Left renal pelvis (tissue), 4 donors: ENCODE results near the gene MYOZ1. TPM values are rescaled to one million over a fixed set of nuclear protein-coding genes. Genes with fewer than 3 reads are reported as not detected.
"Not testable (repeated sequence)": the region's sequence is repeated elsewhere in the genome, so short reads cannot be mapped to it uniquely, and the experiment has no call there.

Experiments
- DNase-seq, 4 donors: peaks; one replicate each; pipeline ENCODE4 v3.0.0-alpha.2; 2013; ENCODE audit warnings: low read depth in 4 of 4, low spot score in 3 of 4
- polyA plus RNA-seq, 4 donors: library from polyadenylated mRNA; unstranded; fragments of 120-200 nt; gene quantifications; one replicate each; pipeline ENCODE4 v1.2.1, GENCODE V29; 2013; ENCODE audit not compliant: insufficient read length in 4 of 4

Gene MYOZ1
- polyA plus RNA-seq, 4 donors = 1.4 to 5.8 (median 4.5) TPM

DNA sequence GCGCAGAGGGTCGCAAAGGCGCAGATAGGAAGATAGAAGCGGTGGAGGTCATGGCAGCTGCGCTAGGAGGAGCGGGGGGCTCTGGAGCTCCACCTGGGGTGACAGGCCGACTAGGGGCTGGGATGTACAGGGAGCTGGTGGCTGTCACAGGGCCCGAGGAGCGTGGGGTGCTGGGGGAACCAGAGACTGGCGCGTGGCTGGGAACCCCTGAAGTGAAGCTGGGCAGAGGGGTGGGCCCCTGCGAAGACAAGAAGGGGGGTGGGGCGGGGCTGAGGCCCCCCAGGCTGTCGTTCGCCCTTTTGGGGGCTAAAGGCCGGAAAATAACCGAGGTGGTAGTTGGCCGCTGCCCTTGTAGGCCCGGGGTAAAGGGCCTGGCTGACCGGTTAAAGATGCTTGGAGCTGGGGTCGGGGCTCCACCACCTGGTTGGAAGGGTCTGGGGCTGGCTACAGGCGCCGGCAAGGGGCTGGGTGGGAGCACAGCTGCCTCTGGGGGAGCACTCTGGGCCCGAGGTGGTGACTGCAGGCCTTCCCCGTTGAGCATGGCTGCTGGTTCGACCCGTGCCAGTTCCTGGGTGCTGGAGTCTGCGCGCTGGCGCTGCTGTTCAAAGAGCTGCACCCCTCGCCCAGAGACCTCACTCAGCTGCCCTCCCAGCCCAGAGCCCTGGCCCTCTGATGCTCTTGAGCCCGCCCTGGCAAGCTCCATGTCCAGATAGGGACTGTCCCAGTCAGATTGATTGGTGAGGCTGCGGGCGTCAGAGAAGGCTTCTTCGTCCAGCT lies 6.8 kb upstream of the MYOZ1 start:
- no peak for DNase-seq

DNA sequence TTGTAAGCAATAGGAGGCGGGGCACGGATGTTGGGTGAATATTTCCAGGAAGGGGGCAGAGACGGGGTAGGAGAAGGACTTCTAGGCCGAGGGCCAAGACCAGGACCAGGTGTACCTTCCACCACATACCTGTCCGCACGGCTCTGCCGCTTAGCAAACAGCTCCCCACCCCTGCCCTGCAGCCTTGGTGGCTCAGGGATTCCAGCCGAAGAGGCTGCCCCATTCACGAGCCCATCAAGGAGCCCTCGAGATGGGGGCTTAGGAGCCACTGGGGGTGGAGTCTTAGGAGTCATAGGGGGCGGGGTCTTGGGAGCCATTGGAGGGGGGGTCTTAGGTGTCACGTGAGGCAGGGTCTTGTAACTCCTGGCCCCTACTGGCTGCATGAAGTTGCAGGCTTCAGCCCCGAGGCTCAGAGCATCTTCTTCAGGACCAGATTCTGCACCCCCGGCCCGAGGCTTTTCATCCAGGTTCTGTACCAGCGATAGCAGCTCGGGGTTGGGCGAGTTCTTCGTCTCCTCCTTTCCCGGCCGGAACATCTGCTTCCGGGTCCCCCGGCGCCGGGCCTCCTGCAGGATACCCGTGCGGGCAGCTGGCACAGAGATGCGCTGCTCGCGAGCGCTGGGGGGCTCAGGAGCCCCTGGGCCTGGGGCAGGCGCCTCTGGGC lies 6.1 kb upstream of the MYOZ1 start:
- peak in 2 of 4 donors; percentile 59 to 62 for DNase-seq

DNA sequence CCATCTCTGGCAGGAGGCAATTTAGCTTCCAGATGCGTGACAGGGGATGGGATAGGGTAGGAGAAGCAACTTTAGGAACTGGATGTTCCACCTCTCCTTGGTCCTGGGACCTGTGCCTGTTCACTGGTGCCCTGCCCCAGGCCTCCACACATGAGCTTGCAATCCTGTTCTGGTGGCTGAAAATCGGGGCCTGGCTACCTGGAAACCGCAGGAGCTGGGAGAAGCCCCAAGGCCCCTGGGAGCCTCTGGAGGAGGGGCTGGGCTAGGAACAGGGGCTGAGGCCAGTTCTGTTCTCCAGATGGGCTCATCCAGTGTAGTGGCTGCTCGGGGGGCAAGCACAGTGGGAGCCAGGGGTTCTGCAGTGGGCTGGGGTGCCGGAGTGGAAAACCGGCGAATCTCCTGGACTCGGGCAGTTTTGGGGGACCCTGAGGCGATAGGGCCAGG lies 5.3 kb upstream of the MYOZ1 start:
- no peak for DNase-seq

DNA sequence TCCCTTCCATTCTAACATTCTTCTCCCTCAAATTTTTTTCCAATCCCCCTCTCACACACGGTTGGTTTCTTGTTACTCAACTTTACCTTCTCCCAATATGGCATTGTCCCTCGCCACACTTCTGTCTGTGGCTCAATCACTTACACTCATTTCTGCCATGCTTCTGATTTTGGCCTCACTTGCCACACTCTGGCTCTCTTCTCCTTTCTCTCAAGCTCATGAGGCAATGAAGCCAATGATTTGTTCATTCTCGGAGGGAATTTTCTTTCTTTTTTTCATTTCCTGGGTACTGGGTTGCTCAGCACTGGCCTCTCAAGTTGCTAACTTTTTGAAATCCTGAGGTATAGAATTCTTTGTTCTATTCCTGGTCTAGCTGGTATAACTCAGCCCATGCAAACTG lies 4.0 kb upstream of the MYOZ1 start:
- DNase-seq = no peak

DNA sequence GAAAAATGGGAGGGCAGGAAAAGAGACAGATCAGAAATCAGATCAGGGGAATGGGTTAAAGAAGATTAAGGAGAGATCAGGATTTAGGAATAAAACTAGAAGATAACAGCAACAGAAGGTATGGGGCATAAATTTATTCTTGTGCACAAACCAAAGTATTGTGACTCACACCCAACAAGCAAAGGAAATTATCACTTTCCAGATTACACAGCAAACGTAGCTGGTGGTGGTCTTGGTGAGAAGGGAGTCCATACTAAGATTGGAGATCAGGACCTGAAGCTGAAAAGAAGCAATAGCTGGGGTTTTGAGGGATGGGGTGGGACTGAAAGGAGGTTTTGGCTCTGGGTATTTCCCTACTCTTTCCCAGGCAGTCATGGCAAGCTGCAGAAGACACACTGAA lies 3.5 kb upstream of the MYOZ1 start:
- no peak for DNase-seq

DNA sequence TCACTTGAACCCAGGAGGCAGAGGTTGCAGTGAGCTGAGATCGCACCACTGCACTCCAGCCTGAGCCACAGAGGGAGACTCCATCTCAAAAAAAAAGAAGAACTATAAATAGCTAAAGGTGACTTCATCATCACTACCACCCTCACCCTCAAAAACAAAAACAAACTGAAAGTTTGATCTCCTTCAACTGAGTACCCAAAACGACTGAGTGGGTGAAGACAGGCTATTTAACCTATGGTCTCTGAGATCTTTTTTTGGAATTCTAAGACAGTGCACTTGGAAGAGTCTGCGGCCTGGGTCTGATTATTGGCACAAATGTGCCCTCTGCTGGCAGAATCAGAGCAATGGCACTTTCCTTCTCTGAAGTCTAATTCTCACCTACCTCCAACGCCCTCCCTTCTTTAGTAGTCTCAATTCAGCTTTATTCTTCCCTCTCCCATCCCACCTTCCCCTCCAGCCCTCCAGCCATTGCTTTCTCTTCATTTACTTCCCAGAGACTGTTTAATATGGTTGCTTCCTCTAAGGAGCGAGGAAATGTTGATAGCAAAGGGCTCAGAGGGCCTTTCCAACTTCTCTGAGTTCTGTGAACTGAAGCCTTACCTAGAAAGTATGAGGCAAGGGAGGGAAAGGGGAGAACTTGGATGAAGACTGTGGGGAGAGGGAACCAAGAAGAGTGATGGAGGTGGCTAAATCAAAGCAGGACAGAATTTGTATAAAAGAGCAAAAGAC lies 2.9 kb upstream of the MYOZ1 start:
- DNase-seq = peak in 1 of 4 donors; percentile 46

DNA sequence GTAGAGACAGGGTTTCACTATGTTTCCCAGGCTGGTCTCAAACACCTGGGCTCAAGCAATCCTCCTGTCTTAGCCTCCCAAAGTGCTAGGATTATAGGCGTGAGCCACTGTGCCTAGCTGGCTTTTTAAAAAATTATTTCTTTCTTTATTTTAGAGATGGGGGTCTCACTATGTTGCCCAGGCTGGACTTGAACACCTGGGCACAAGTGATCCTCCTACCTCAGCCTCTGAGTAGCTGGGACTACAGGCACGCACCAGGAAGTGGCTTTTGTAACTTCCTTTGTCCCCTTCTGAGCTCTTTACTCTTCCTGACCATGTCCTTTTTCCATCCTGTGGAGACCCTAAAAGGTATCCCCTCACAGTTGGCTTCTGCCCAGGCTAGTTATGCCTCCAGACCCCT lies 2.1 kb upstream of the MYOZ1 start:
- no peak for DNase-seq

DNA sequence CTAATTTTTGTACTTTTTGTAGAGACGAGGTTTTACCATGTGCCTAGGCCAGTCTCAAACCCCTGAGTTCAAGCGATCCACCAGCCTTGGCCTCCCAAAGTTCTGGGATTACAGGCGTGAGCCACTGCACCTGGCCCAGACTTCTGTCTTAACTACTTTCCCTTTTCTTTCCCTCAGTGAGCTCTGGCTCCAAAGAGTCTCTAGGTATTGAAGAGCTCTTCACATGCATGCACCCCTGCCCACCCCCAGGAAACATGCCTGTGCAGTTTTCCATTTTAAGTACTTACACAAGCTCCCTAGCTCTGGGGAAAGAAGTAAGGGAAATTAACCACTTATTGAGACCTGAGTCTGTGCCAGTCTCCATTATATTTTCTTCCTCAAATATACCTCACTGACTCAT lies 2.0 kb downstream of the MYOZ1 start:
- no peak for DNase-seq

DNA sequence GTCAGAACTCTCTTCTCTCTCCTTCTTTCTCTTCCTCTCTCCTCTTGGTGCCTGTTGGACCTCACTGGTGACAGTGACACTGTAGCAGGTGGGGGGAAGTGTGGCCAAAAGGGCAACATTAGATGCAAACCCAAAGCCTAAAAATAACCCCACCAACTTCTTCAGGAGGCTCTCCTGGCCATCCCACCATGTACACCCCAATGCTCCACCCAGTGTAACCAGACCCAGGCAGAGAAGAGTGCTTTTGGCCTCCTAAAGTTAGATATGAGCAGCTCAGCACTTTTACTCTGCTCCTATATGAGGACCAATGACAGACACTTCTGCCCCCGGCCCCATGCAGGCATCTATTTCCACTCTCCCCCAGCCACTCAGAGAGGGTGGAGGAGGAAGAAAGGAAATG lies 5.5 kb downstream of the MYOZ1 start:
- no peak for DNase-seq

DNA sequence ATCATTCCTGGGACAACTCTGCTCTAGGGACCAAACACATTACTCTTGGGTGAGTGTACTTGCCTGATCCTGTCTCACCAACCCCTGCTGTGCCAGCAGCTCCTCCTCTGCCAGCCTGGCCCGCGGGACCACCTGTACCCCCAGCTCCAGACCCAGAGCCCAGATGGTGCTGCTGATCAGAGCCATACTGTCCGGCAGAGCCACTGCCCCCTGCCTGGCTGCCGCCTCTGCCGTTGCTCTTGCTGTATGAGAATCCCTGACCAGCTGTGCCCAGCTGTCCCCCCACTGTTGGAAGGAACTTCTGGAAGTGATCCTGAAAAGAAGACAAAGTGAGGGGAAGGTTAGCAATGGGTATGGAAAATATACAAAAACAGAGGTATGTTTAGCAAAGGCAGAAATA lies 6.9 kb downstream of the MYOZ1 start:
- DNase-seq = no peak

DNA sequence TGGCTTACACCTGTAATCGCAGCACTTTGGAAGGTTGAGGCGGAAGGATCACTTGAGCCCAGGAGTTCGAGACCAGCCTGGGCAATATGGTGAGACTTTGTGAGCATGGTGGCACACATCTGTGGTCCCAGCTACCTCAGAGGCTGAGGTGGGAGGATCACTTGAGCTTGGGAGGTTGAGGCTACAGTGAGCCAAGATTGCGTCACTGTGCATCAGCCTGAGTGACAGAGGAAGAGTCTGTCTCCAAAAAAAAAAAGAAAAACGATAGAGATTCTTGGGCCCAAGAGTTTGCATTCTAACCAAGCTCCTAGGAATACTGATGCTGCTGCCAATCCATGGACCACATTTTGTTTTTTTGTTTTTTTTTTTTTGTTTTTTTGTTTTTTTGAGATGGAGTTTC lies 12.1 kb downstream of the MYOZ1 start:
- DNase-seq = no peak

DNA sequence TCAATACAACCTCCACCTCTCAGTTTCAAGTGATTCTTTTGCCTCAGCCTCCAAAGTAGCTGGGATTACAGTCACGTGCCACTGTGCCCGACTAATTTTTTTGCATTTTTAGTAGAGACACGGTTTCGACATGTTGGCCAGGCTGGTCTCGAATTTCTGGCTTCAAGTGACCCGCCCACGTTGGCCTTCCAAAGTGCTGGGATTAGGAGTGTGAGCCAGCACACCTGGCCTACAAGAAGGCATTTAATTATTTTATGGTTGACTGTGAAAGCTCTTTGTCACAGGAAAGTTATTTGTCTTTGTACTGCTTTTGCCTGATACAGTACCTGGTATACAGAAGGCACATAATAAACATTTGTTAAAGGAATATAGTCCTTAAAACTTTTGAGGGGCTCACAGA lies 12.9 kb downstream of the MYOZ1 start:
- no peak for DNase-seq

DNA sequence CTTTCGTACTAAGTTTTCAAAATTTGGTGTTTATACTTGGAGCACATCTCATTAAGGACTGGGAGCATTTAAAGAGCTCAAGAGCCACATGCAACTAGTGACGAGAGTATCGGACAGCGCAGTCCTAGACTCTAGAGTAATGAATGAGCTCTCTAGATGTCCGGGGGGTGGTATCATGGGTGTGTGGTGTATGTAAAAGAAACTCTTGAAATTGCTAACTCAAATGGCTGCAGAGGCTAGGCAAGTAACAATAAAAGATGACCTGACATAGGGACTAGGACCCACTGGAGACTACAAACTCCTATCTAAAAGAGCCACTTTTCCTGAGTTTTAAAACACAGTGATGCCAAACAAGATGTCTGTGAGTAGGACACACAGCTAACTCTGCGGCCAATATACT lies 14.0 kb downstream of the MYOZ1 start:
- DNase-seq = no peak

DNA sequence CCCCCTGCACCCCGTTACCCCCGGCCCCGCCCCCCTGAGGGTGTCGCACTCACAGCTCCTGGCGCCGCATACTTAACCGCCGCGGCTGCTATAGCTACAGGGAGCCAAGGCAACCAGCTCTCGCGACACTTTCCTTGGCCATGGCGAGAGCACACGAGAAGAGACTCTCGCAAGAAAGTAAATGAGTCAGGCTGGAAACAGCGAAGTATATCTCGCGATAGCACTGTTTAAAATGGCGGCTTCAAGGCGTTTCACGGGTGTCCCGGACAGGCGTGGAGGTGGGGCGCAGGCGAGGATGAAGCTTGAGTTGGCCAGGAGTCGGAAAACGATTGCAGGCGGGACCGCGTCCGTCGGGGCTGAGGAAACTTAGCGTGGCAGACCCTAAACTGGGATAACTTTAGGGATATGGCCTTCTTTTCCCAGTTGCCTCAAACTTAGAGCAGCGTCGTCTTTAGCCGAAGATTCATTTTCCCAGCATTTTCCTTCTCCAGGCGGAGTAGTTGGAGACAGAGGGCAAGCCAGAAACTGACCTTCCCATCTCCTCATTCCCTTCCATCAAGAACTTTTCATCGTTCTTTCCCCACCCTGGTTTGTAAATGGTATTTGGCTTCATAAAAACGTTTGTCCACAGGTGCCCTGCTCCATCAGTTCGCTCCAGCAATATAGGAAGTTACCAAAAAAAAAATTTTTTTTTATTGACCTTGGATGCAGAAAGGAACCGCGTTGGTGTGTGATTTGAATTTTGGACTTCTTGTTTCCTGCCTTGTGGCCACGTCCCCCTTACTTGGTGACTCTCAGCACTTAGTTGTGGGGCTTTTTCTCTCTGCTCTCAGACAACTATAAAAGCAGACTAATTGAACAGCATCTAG lies 15.2 kb downstream of the MYOZ1 start:
- DNase-seq = peak; percentile 95 to 98 (median 97)

DNA sequence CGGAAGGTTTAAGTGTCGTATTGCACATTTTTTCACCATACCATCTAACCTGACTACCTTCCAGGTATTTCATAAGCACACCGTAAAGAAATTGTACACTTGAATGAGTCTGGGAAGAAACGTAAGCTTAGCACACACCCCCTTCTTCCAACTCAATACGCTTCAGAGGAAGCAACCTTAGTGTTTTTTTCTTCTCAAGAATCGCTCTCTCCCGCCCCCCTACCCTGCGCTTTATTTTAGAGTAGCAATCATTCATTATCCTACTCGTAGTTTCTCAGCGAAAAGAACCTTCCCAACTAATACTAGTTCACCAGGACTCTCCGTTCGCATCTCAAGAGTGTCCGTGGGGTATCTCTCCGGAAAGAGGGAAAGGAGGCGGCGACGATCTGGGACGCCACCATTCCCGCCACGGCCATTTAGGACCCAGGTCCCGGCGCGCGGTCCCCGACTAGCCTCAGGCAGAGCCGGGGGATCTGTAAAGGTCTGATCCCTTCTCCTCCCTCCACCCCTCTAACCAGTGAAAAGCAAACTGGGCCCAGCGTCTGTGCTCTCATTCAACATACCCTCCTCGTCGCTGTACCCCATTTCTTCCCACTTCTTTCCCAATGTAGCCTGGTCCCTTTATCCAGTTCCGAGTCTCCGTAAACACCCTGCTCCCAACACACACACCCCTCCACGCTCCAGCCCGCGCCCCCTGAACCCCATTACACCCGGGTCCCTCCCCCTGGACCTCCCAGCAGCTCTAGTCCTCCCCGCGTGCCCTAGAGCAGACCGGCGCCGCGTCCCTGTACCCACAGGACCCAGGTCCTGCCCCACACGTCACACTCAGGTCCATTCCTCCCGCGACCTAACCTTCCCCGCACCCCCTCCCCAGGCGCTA lies 16.0 kb downstream of the MYOZ1 start:
- peak in 1 of 4 donors; percentile 47 for DNase-seq

DNA sequence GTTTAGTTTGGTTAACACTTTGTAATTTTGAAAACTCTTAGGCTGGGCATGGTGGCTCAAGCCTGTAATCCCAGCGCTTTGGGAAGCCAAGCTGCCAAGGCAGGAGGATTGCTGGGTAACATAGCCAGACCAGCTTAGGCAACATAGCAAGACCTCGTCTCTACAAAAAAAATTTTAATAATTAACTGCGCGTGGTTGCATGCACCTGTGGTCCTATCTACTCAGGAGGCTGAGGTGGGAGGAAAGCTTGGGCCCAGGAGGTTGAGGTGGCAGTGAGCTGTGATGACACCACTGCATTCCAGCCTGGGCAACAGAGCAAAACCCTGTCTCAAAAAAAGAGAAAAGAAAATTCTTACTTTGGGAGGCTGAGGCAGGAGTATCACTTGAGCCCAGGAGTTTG lies 18.2 kb downstream of the MYOZ1 start:
- DNase-seq = no peak

DNA sequence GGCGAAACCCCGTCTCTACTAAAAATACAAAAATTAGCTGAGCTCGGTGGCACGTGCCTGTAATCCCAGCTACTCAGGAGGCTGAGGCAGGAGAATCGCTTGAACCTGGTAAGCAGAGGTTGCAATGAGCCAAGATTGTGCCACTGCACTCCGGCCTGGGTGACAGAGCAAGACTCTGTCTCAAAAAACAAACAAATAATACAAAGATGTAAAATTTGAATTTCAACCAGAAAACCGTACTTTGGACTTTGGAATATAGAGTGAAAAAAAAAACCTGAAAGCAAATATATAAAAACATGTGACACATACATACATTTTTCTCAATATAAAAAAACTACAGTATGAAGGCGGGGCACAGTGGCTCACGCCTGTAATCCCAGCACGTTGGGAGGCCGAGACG lies 20.3 kb downstream of the MYOZ1 start:
- not testable (repeated sequence) for DNase-seq

DNA sequence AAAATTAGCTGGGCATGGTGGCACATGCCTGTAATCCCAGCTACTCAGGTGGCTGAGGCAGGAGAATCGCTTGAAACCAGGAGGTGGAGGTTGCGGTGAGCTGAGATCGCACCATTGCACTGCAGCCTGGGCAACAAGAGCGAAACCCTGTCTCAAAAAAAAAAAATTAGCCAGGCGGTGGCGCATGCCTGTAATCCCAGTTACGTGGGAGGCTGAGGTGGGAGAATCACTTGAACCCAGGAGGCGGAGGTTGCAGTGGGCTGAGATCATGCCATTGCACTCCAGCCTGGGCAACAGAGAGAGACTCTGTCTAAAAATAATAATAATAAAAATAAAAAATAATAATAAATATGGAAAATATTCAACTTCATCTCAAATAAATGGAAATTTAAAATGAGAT lies 24.1 kb downstream of the MYOZ1 start:
- not testable (repeated sequence) for DNase-seq

DNA sequence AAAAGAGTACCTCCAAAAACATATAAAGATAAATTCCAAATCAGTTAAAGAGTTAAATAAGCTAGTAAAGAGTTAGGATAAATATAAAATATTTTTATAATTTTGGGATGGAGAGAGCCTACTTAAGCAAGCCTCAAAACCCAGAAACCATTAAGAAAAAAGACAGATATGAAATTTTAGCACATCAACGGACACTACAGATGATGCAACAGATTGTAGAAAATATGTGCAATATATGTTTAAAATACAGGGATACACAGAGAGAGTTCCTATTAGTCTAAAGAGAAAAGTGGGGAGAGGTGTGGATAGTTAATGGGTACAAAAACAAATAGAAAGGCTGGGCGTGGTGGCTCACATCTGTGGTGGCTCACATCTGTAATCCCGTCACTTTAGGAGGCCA lies 26.6 kb downstream of the MYOZ1 start:
- no peak for DNase-seq

DNA sequence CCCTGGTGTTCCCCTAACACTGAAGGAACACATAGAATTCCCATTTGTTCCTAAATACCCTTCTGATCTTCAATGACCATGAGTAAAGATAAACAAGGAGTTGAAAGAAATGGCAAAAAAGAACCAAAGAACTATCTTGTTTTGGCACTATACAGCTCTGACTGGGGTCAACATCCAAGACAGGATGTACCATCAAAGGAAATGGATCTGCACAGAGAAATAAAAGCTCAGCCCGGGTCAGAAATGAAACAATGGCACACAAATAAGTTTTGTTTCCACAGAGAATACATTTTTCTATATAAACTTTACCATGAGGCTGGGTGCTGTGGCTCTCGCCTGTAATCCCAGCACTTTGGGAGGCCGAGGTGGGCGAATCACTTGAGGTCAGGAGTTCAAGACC lies 32.2 kb downstream of the MYOZ1 start:
- DNase-seq = no peak
